GM10266 (cell line): ENCODE measurements around the gene HYCC1.
"Not testable (repeated sequence)": the region's sequence is repeated elsewhere in the genome, so short reads cannot be mapped to it uniquely, and the experiment has no call there.

Experiments used
- DNase-seq: peaks from one replicate; pipeline ENCODE4 v3.0.0; 2012; ENCODE audit errors: extremely low spot score
- TF ChIP-seq, protein P1 (sequence below): IDR thresholded peaks from 2 replicates; pipeline ENCODE4 v1.5.1; 2012; ENCODE audit warnings: mild to moderate bottlenecking, low read depth; ENCODE audit not compliant: control insufficient read depth, insufficient read depth; ENCODE audit errors: missing control alignments

Gene HYCC1

DNA sequence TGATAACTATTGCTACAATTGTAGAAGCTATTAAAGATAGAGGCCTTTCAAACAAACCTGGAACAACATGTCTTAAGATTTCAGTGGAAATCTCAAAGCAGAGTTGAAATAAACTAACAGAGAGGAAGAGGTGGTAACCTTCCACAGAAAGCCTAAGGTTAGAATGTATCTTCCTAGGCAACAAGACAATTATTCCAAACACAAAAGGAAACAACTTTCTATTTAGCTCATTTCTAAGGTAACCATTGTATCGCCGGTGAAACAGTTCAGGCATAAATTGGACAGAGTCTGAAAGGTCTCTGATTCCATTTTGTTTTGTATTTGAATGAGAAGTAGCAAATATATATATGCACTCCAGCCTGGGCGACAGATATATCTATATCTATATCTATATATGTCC is 30.7 kb upstream of the HYCC1 start:
- no peak for DNase-seq
- TF ChIP-seq, protein P1, sequence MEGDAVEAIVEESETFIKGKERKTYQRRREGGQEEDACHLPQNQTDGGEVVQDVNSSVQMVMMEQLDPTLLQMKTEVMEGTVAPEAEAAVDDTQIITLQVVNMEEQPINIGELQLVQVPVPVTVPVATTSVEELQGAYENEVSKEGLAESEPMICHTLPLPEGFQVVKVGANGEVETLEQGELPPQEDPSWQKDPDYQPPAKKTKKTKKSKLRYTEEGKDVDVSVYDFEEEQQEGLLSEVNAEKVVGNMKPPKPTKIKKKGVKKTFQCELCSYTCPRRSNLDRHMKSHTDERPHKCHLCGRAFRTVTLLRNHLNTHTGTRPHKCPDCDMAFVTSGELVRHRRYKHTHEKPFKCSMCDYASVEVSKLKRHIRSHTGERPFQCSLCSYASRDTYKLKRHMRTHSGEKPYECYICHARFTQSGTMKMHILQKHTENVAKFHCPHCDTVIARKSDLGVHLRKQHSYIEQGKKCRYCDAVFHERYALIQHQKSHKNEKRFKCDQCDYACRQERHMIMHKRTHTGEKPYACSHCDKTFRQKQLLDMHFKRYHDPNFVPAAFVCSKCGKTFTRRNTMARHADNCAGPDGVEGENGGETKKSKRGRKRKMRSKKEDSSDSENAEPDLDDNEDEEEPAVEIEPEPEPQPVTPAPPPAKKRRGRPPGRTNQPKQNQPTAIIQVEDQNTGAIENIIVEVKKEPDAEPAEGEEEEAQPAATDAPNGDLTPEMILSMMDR = no peak

DNA sequence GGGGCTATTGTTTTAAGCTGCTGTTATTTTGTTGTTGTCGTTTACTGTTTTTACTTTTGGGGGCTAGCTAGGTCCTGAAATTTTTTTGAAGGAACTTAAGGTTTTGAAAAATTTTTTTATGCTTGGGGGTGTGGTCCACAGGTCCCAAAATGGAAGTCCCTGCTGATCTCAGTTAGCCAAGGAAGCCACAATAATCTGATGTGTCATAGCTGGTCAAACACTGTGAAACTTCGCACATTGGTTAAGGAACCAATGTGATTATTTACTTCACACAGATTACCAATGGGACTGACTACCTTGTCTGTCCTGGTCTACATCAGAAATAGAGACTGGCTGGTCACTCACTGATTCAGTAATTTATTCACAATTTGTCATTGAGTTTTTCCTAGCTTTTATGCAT is 29.5 kb upstream of the HYCC1 start:
- TF ChIP-seq, protein P1 = no peak
- DNase-seq = no peak

DNA sequence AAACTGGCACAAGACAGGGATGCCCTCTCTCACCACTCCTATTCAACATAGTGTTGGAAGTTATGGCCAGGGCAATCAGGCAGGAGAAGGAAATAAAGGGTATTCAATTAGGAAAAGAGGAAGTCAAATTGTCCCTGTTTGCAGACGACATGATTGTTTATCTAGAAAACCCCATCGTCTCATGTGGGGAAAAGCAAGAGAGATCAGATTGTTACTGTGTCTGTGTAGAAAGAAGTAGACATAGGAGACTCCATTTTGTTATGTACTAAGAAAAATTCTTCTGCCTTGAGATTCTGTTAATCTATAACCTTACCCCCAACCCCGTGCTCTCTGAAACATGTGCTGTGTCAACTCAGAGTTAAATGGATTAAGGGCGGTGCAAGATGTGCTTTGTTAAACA is 25.7 kb upstream of the HYCC1 start:
- DNase-seq = not testable (repeated sequence)

GRCh38 chr7:23035542-23036371 is 21.8 kb upstream of the HYCC1 start:
- not testable (repeated sequence) for DNase-seq

GRCh38 chr7:23027261-23027660 is 13.3 kb upstream of the HYCC1 start:
- no peak for DNase-seq
- TF ChIP-seq, protein P1 = no peak

DNA sequence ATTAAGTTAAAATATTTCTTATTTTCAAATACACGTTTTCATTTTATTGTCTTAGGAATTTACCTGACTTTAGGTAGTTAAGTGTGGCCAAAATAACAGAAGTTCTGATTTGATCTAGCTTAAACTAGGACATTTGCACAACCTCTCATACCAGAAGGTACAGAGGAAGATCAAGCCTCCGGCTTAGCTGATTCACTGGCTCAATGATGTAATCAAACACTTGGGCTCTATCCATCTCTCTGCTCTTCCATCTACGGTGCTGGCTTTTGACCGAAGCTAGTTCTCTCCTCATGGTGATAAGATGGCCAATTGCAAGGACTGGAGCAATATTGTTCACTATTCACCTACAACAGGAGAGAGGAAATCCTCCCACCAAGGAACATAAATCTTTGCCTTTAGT is 12.2 kb upstream of the HYCC1 start:
- TF ChIP-seq, protein P1 = no peak
- DNase-seq = no peak

GRCh38 chr7:23024454-23024853 is 10.5 kb upstream of the HYCC1 start:
- DNase-seq = no peak

GRCh38 chr7:23022851-23023250 is 8.9 kb upstream of the HYCC1 start:
- TF ChIP-seq, protein P1 = no peak
- no peak for DNase-seq

More at GRCh38 chr7:23024454-23024853, 10.5 kb upstream of the HYCC1 start:
- TF ChIP-seq, protein P1 = no peak
